Kidney (tissue), 14 donors: ENCODE data around the gene PNPLA5. TPM values are rescaled to one million over a fixed set of nuclear protein-coding genes. Genes with fewer than 3 reads are reported as not detected.

Experiments
- DNase-seq, 5 donors: peaks; one replicate each; pipeline ENCODE4 v3.0.0-alpha.2; 2013 to 2020
- FAIRE-seq: peaks from 2 replicates; lab custom pipeline; 2012; peaks lifted over from hg19 to GRCh38; lab: Jason Lieb, UNC
- H3K27ac ChIP-seq, 2 donors: one replicate each; pipeline ENCODE4 v1.7.0; 2013; ENCODE audit warnings: low read depth in 2 of 2, low read length in 2 of 2, inconsistent platforms in 1 of 2
- H3K27me3 ChIP-seq: one replicate; pipeline ENCODE4 v1.7.1; 2013; ENCODE audit warnings: low read length, inconsistent platforms; ENCODE audit not compliant: control insufficient read depth, insufficient read depth
- H3K36me3 ChIP-seq, 3 donors: one replicate each; pipeline versions ENCODE4 v1.7.0 to v1.7.1; 2013; ENCODE audit warnings: low read length in 3 of 3, control low read depth in 1 of 3, inconsistent platforms in 1 of 3; ENCODE audit not compliant: insufficient read depth in 3 of 3, control insufficient read depth in 2 of 3
- H3K4me1 ChIP-seq, 3 donors: one replicate each; pipeline versions ENCODE4 v1.7.0 to v1.7.1; 2013; ENCODE audit warnings: low read length in 3 of 3, inconsistent platforms in 1 of 3, low read depth in 1 of 3; ENCODE audit not compliant: control insufficient read depth in 2 of 3, insufficient read depth in 2 of 3
- H3K4me3 ChIP-seq, 3 donors: one replicate each; pipeline versions ENCODE4 v1.7.0 to v1.8.1; 2013; ENCODE audit warnings: low read length in 3 of 3, control low read depth in 1 of 3, inconsistent platforms in 1 of 3
- H3K9ac ChIP-seq, 3 donors: one replicate each; pipeline versions ENCODE4 v1.7.0 to v1.7.1; 2013; ENCODE audit warnings: low read length in 3 of 3, control low read depth in 1 of 3, inconsistent platforms in 1 of 3
- H3K9me3 ChIP-seq, 3 donors: one replicate each; pipeline versions ENCODE4 v1.7.0 to v1.7.1; 2013; ENCODE audit warnings: low read length in 3 of 3, control low read depth in 1 of 3, inconsistent platforms in 1 of 3; ENCODE audit not compliant: control insufficient read depth in 2 of 3, insufficient read depth in 1 of 3
- CTCF ChIP-seq: IDR thresholded peaks from 3 replicates; pipeline ENCODE4 v1.5.1; 2012; ENCODE audit warnings: mild to moderate bottlenecking, moderate library complexity, borderline replicate concordance; ENCODE audit not compliant: insufficient read depth; ENCODE audit errors: extremely low read depth
- intact Hi-C: fragments of 100-400 bp; cut with DNase I; formaldehyde crosslinking; loops from one replicate; pipeline ENCODE4 v1.11.1; 2022
- polyA plus RNA-seq: library from polyadenylated mRNA; stranded (reverse); fragments of 350-450 nt; fragmentation: Illumina TruSeq; extraction: RNeasy Lipid Tissue Mini Kit (QIAGEN cat#74804); gene quantifications from one replicate; pipeline ENCODE4 v1.2.3, GENCODE V29; 2014; ENCODE audit warnings: low read depth, low replicate concordance; ENCODE audit not compliant: insufficient read depth
- total RNA-seq: library from RNA; stranded (reverse); fragmentation: NEBNext Ultra II Directional; extraction: Animal tissue kit (Norgen Biotek cat#: 25700); gene quantifications from one replicate; pipeline ENCODE4 v1.2.1, GENCODE V29; 2021
- donor health status: control.
- donor health status: control.
- donor health status: control.
- donor health status: control.
- donor health status: control.
- donor health status: DM: yes; HTN: yes; CAD: no.
- donor health status: Normal renal cell carcinoma (clear cell type).

PNPLA5 gene
- total and polyA plus RNA-seq, 2 donors from 2014 or later: not detected

DNA sequence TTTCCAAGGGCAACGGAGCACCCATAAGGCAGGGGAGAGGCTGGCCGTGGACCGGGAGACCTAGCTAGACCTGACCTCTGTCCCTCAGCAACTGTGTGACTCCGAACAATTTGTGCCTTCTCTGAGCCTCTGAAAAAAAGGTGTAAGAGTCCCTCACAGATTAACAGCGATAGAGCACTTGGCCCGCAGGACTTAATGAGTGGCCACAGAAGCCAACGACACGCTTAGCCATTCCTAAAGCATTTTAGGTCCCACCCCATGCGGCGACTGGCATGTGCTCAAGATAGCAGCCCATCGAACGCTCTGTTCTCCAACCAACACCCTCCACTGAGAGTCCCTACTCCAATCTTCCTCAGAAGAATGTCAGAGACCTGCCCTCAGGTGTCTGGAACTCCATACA, 31.0 kb downstream of the PNPLA5 start:
- TF ChIP-seq CTCF: no peak
- DNase-seq (peak in 2 of 5 donors; percentile 27 to 33), FAIRE-seq (no peak)
- no peak overlapping the region for H3K9ac ChIP-seq
- no peaks in the 10 kb centered on the region for H3K4me1 ChIP-seq
- H3K27me3 ChIP-seq: no peaks in the 10 kb centered on the region
- peaks cover 0 to 3% (median 0%) of the 10 kb centered on the region in 3 donors for H3K9me3 ChIP-seq
- no peaks in the 10 kb centered on the region for H3K36me3 ChIP-seq
- no peak overlapping the region for H3K27ac ChIP-seq
- H3K4me3 ChIP-seq: no peak overlapping the region
- intact Hi-C loops: no loop called here

DNA sequence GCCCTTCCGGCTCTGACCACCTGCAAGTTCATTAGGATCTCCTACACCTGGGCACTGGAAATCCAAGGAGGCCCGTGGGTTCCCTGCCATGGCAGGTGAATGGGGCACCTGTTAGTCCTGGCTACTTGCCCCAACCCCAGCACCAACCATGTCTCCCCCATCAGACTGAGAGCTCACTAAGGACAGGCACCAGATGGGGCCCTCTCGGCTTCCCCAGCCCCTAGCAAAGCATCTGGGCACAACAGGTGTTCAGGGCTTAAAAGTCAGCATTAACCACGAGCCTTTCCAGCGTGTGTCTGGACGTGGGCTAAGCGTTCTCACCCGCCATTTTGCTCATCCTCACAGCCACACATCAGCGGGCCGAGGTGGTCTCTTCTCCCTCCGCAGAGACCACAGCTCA, 31.7 kb downstream of the PNPLA5 start:
- Histone ChIP-seq H3K9ac (no peak overlapping the region), H3K27ac (no peak overlapping the region), H3K4me3 (no peak overlapping the region), H3K27me3 (no peaks in the 10 kb centered on the region), H3K4me1 (no peaks in the 10 kb centered on the region), H3K9me3 (peaks cover 0 to 3% (median 0%) of the 10 kb centered on the region in 3 donors), H3K36me3 (no peaks in the 10 kb centered on the region)
- DNase-seq (peak in 2 of 5 donors; percentile 30 to 35), FAIRE-seq (no peak)
- no peak for TF ChIP-seq CTCF
- intact Hi-C loops: no loop called here

GRCh38 chr22:43859621-43860020, 32.2 kb downstream of the PNPLA5 start:
- no peaks in the 10 kb centered on the region for H3K36me3 ChIP-seq
- H3K9ac ChIP-seq: no peak overlapping the region
- peaks cover 0 to 3% (median 0%) of the 10 kb centered on the region in 3 donors for H3K9me3 ChIP-seq
- DNase-seq: peak in 2 of 5 donors; percentile 3 to 15
- TF ChIP-seq CTCF: no peak
- H3K4me3 ChIP-seq: no peak overlapping the region
- intact Hi-C loops: no loop called here
- no peak overlapping the region for H3K27ac ChIP-seq
- FAIRE-seq: no peak
- H3K4me1 ChIP-seq: no peaks in the 10 kb centered on the region
- no peaks in the 10 kb centered on the region for H3K27me3 ChIP-seq

DNA sequence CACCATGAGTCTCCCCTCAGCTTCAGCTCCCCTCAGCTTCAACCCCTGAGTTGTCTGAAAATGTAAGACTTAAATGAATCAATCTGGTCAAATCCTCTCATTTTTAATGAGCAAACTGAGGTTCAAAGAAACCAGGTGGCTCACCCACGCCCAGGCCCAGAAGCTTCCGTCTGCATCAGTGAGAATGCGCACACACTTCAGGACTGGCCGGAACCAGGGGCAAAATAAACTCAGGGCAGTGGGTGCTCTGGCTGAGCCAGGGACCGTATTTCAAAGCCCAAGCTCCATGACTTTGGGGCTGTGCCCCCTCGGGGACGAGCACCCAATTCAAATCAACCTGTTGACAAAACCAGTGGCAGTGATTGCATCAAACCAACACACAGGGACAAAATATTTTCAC, 32.6 kb downstream of the PNPLA5 start:
- Histone ChIP-seq H3K27ac (no peak overlapping the region), H3K4me3 (no peak overlapping the region), H3K36me3 (no peaks in the 10 kb centered on the region), H3K27me3 (no peaks in the 10 kb centered on the region), H3K9ac (no peak overlapping the region), H3K4me1 (no peaks in the 10 kb centered on the region), H3K9me3 (peaks cover 0 to 3% (median 0%) of the 10 kb centered on the region in 3 donors)
- DNase-seq (peak in 1 of 5 donors; percentile 14), FAIRE-seq (no peak)
- intact Hi-C loops: no loop called here
- no peak for TF ChIP-seq CTCF
